OCI-LY1 (cell line): ENCODE data around the gene MPO.
A peak's percentile ranks its signal among the peaks of the same experiment; 100 is the strongest.

Source experiments
- CTCF ChIP-seq: fragments of 200-600 bp; sonication (generic), shearing (Covaris generic); IDR thresholded peaks from 2 replicates; pipeline ENCODE4 v1.5.1; 2017; ENCODE audit warnings: mild to moderate bottlenecking, antibody characterized with exemption, low read length, moderate library complexity, mixed read lengths
- EZH2 ChIP-seq: fragments of 200-600 bp; sonication (generic), shearing (Covaris generic); IDR thresholded peaks from 2 replicates; pipeline ENCODE4 v1.8.0; 2017; ENCODE audit warnings: borderline replicate concordance, mixed run types, mild to moderate bottlenecking, antibody characterized with exemption, low read length, moderate library complexity, mixed read lengths

DNA sequence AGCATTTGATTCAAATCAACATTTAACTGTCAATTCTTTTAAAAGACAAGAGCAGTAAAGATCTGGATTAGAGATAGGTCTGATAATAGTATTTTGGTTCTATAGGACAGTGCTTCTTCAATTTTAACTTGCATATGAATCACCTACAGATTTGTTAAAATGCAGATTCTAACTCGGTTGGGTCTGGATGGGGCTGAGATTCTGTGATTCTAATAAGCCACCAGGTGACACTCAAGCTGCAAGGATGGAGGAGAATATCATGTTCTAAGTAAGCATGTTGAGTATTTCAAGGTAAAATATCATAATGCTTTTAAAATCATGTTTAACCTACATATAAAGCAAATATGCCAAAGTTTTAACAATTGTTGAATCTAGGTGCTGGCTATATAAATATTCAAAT lies 32.1 kb upstream of the MPO start:
- TF ChIP-seq CTCF = peak; percentile 26; the same call in 1 of the 2 replicates
- TF ChIP-seq EZH2 = no peak
